IPS-18c (cell line): ENCODE results near the gene ARSA.
"Not testable (repeated sequence)": the region's sequence is repeated elsewhere in the genome, so short reads cannot be mapped to it uniquely, and the experiment has no call there.

ENCODE experiments used
- H3K4me3 ChIP-seq: 2 replicates; pipeline ENCODE4 v1.7.0; 2013; ENCODE audit warnings: low read depth, mild to moderate bottlenecking, low read length, moderate library complexity; ENCODE audit not compliant: insufficient read depth
- H3K9me3 ChIP-seq: one replicate; pipeline ENCODE4 v1.6.1; 2013; ENCODE audit warnings: mild to moderate bottlenecking, low read length, moderate library complexity; ENCODE audit not compliant: control insufficient read depth, insufficient read depth

ARSA gene

GRCh38 chr22:50626850-50627641 is 906 bp downstream of the ARSA start:
- H3K4me3 ChIP-seq: peak overlapping the region; percentile 89
- H3K9me3 ChIP-seq: no peaks in the 10 kb centered on the region

GRCh38 chr22:50626314-50626849 is 1.6 kb downstream of the ARSA start:
- H3K9me3 ChIP-seq: no peaks in the 10 kb centered on the region
- no peak overlapping the region for H3K4me3 ChIP-seq

- Histone ChIP-seq H3K4me3 (no peak overlapping the region), H3K9me3 (no peaks in the 10 kb centered on the region)
Measured at GRCh38 chr22:50625568-50626313, 2.2 kb downstream of the ARSA start.

GRCh38 chr22:50625131-50625567 is 2.8 kb downstream of the ARSA start:
- Histone ChIP-seq H3K9me3 (no peaks in the 10 kb centered on the region), H3K4me3 (no peak overlapping the region)

GRCh38 chr22:50624347-50625130 is 3.4 kb downstream of the ARSA start:
- no peak overlapping the region for H3K4me3 ChIP-seq
- H3K9me3 ChIP-seq: no peaks in the 10 kb centered on the region

- Histone ChIP-seq H3K9me3 (no peaks in the 10 kb centered on the region), H3K4me3 (no peak overlapping the region)
Measured at GRCh38 chr22:50622723-50623327, 5.1 kb downstream of the ARSA start.

- H3K9me3 ChIP-seq: no peaks in the 10 kb centered on the region
- H3K4me3 ChIP-seq: no peak overlapping the region
Measured at GRCh38 chr22:50621948-50622722, 5.8 kb downstream of the ARSA start.

GRCh38 chr22:50621356-50621880 is 6.5 kb downstream of the ARSA start:
- Histone ChIP-seq H3K4me3 (no peak overlapping the region), H3K9me3 (no peaks in the 10 kb centered on the region)

- Histone ChIP-seq H3K4me3 (peak overlapping the region; percentile 11), H3K9me3 (no peaks in the 10 kb centered on the region)
Measured at GRCh38 chr22:50620593-50621355, 7.2 kb downstream of the ARSA start.

GRCh38 chr22:50614296-50614695 is 13.7 kb downstream of the ARSA start:
- H3K4me3 ChIP-seq, H3K9me3 ChIP-seq: not testable (repeated sequence)

GRCh38 chr22:50613291-50613981 is 14.5 kb downstream of the ARSA start:
- H3K9me3 ChIP-seq: no peaks in the 10 kb centered on the region
- no peak overlapping the region for H3K4me3 ChIP-seq

- H3K4me3 ChIP-seq: no peak overlapping the region
- H3K9me3 ChIP-seq: no peaks in the 10 kb centered on the region
Measured at GRCh38 chr22:50612528-50613221, 15.3 kb downstream of the ARSA start.

GRCh38 chr22:50612168-50612527 is 15.8 kb downstream of the ARSA start:
- Histone ChIP-seq H3K9me3 (no peaks in the 10 kb centered on the region), H3K4me3 (no peak overlapping the region)

GRCh38 chr22:50611341-50612060 is 16.5 kb downstream of the ARSA start:
- no peak overlapping the region for H3K4me3 ChIP-seq
- H3K9me3 ChIP-seq: no peaks in the 10 kb centered on the region
